GM23248 (cell line): ENCODE data around the gene GHR. TPM values are rescaled to one million over a fixed set of nuclear protein-coding genes. Genes with fewer than 3 reads are reported as not detected.

Experiments used
- DNase-seq: peaks from one replicate; pipeline ENCODE4 v3.0.0-alpha.2; 2015
- H2AFZ ChIP-seq: fragments of 200-600 bp; sonication (generic); 2 replicates; pipeline ENCODE4 v1.6.1; 2016; ENCODE audit warnings: antibody characterized with exemption
- H3F3A ChIP-seq: fragments of 200-600 bp; sonication (generic); 2 replicates; pipeline ENCODE4 v1.6.1; 2016; ENCODE audit warnings: mild to moderate bottlenecking, antibody characterized with exemption, mixed run types; ENCODE audit not compliant: insufficient read depth
- H3K27ac ChIP-seq: fragments of 200-600 bp; sonication (generic); 2 replicates; pipeline ENCODE4 v1.5.1; 2016; ENCODE audit warnings: mild to moderate bottlenecking
- H3K27me3 ChIP-seq: fragments of 200-600 bp; sonication (generic); replicated peaks from 2 replicates; pipeline ENCODE4 v1.6.1; 2016; ENCODE audit warnings: mild to moderate bottlenecking; ENCODE audit not compliant: insufficient read depth
- H3K36me3 ChIP-seq: fragments of 200-600 bp; sonication (generic); 2 replicates; pipeline ENCODE4 v1.6.1; 2016; ENCODE audit warnings: low read depth, mild to moderate bottlenecking
- H3K4me1 ChIP-seq: fragments of 200-600 bp; sonication (generic); 2 replicates; pipeline ENCODE4 v1.6.1; 2016; ENCODE audit warnings: mild to moderate bottlenecking; ENCODE audit not compliant: insufficient read depth
- H3K4me2 ChIP-seq: fragments of 200-600 bp; sonication (generic); one replicate; pipeline ENCODE4 v1.6.1; 2016; ENCODE audit warnings: mild to moderate bottlenecking; ENCODE audit not compliant: unreplicated experiment
- H3K4me3 ChIP-seq: fragments of 200-600 bp; sonication (generic); 2 replicates; pipeline ENCODE4 v1.5.1; 2016; ENCODE audit warnings: mild to moderate bottlenecking
- H3K79me2 ChIP-seq: fragments of 200-600 bp; sonication (generic); 2 replicates; pipeline ENCODE4 v1.6.1; 2016; ENCODE audit warnings: mild to moderate bottlenecking; ENCODE audit not compliant: insufficient read depth
- H3K9ac ChIP-seq: fragments of 200-600 bp; sonication (generic); 2 replicates; pipeline ENCODE4 v1.6.1; 2016; ENCODE audit warnings: mild to moderate bottlenecking
- H3K9me2 ChIP-seq: fragments of 200-600 bp; sonication (generic); 2 replicates; pipeline ENCODE4 v1.6.1; 2016; ENCODE audit warnings: mixed run types, mild to moderate bottlenecking, moderate library complexity; ENCODE audit not compliant: insufficient read depth
- H3K9me3 ChIP-seq: fragments of 200-600 bp; sonication (generic); one replicate; pipeline ENCODE4 v1.6.1; 2017; ENCODE audit warnings: low read depth
- H4K20me1 ChIP-seq: fragments of 200-600 bp; sonication (generic); 2 replicates; pipeline ENCODE4 v1.6.0; 2016; ENCODE audit not compliant: insufficient read depth
- EZH2 ChIP-seq: fragments of 200-600 bp; sonication (generic); IDR thresholded peaks from 2 replicates; pipeline ENCODE4 v1.6.1; 2018; ENCODE audit warnings: antibody characterized with exemption, mild to moderate bottlenecking; ENCODE audit not compliant: insufficient read depth, poor library complexity, severe bottlenecking
- EZH2phosphoT487 ChIP-seq: fragments of 200-600 bp; sonication (generic); IDR thresholded peaks from 2 replicates; pipeline ENCODE4 v1.6.1; 2018; ENCODE audit warnings: antibody characterized with exemption, moderate library complexity, mild to moderate bottlenecking, low read depth; ENCODE audit not compliant: insufficient read depth
- WGBS, 2 experiments: methylation state at CpG; one replicate each; pipeline ENCODE4 v1.1.6; 2015 to 2017; ENCODE audit warnings: low lambda C conversion rate in 2 of 2, low coverage in 1 of 2; ENCODE audit errors: missing lambda C conversion rate in 2 of 2; 5-methylcytosine and 5-hydroxymethylcytosine counted together
- in situ Hi-C: fragments of 300-500 bp; cut with MboI; formaldehyde crosslinking; loops from 2 replicates; pipeline ENCODE4 v1.15.0; 2020
- polyA plus RNA-seq: library from polyadenylated mRNA; unstranded; fragments of >200 nt; fragmentation: Nextera tagmentation; extraction: Ambion mirVana; gene quantifications from 2 replicates; pipeline ENCODE4 v1.2.1, GENCODE V29; 2016
- total RNA-seq: library from RNA; depleted of rRNA; stranded (reverse); fragments of >200 nt; shearing (Covaris generic); gene quantifications from 2 replicates; pipeline ENCODE4 v1.2.3, GENCODE V29; 2014

The GHR gene
- total and polyA plus RNA-seq, 2 experiments from 2014 or later, result 0.64 to 1.5 TPM

- Histone ChIP-seq H3K79me2 (no peaks in the 10 kb centered on the region), H3F3A (no peaks in the 10 kb centered on the region), H3K36me3 (no peaks in the 10 kb centered on the region), H3K9me2 (no peaks in the 10 kb centered on the region), H3K4me2 (no peak overlapping the region), H2AFZ (no peak overlapping the region), H3K4me3 (no peak overlapping the region), H3K9me3 (no peaks in the 10 kb centered on the region), H4K20me1 (no peaks in the 10 kb centered on the region), H3K9ac (no peak overlapping the region), H3K27me3 (peaks cover 24% of the 10 kb centered on the region), H3K4me1 (no peaks in the 10 kb centered on the region), H3K27ac (no peak overlapping the region)
- no peak for TF ChIP-seq EZH2phosphoT487
- no peak for TF ChIP-seq EZH2
- WGBS, 2 experiments, result 87 to 90% methylated on average over 5 to 7 of the region's 7 CpGs
- in situ Hi-C loops, result loop anchor here (25.0 kb wide), 1 partner anchor 305 kb away; no protein-coding TSS in a partner anchor
- no peak for DNase-seq
These were observed 158.6 kb downstream of the GHR start for GRCh38 chr5:42581845-42582244.

- H3K27ac ChIP-seq, result no peak overlapping the region
- H3K9ac ChIP-seq, result no peak overlapping the region
- no peaks in the 10 kb centered on the region for H3K36me3 ChIP-seq
- WGBS, 2 experiments, result 76 to 84% methylated on average over 13 of the region's 13 CpGs
- no peak overlapping the region for H2AFZ ChIP-seq
- H3K9me3 ChIP-seq, result no peaks in the 10 kb centered on the region
- in situ Hi-C loops, result loop anchor here (25.0 kb wide), 1 partner anchor 305 kb away; no protein-coding TSS in a partner anchor
- H3F3A ChIP-seq, result no peaks in the 10 kb centered on the region
- no peaks in the 10 kb centered on the region for H3K9me2 ChIP-seq
- DNase-seq, result no peak
- H3K4me2 ChIP-seq, result no peak overlapping the region
- H3K4me1 ChIP-seq, result no peaks in the 10 kb centered on the region
- TF ChIP-seq EZH2phosphoT487 (no peak), EZH2 (no peak)
- peaks cover 24% of the 10 kb centered on the region for H3K27me3 ChIP-seq
- H4K20me1 ChIP-seq, result no peaks in the 10 kb centered on the region
- no peaks in the 10 kb centered on the region for H3K79me2 ChIP-seq
- H3K4me3 ChIP-seq, result no peak overlapping the region
These were observed 159.5 kb downstream of the GHR start for GRCh38 chr5:42582723-42583122.

- TF ChIP-seq EZH2 (no peak), EZH2phosphoT487 (no peak)
- Histone ChIP-seq H3K9me2 (no peaks in the 10 kb centered on the region), H3K4me3 (no peak overlapping the region), H3K36me3 (no peaks in the 10 kb centered on the region), H3K79me2 (no peaks in the 10 kb centered on the region), H3F3A (no peaks in the 10 kb centered on the region), H3K4me2 (no peak overlapping the region), H4K20me1 (no peaks in the 10 kb centered on the region), H3K27ac (no peak overlapping the region), H2AFZ (no peak overlapping the region), H3K9ac (no peak overlapping the region), H3K9me3 (no peaks in the 10 kb centered on the region), H3K27me3 (peaks cover 24% of the 10 kb centered on the region), H3K4me1 (no peaks in the 10 kb centered on the region)
- 16 to 21% methylated on average over 4 of the region's 4 CpGs for WGBS, 2 experiments
- peak; percentile 63 for DNase-seq
- in situ Hi-C loops, result loop anchor here (25.0 kb wide), 1 partner anchor 304 kb away; no protein-coding TSS in a partner anchor
These were observed 160.1 kb downstream of the GHR start for GRCh38 chr5:42583322-42583721.

- no peaks in the 10 kb centered on the region for H3K36me3 ChIP-seq
- H3K9me3 ChIP-seq, result no peaks in the 10 kb centered on the region
- no peaks in the 10 kb centered on the region for H4K20me1 ChIP-seq
- TF ChIP-seq EZH2phosphoT487 (no peak), EZH2 (no peak)
- no peak overlapping the region for H3K4me2 ChIP-seq
- in situ Hi-C loops, result loop anchor here (25.0 kb wide), 1 partner anchor 301 kb away; no protein-coding TSS in a partner anchor
- WGBS, 2 experiments, result 30 to 36% methylated on average over 4 of the region's 4 CpGs
- H3K27me3 ChIP-seq, result peaks cover 20% of the 10 kb centered on the region
- no peak for DNase-seq
- H3F3A ChIP-seq, result no peaks in the 10 kb centered on the region
- H3K4me3 ChIP-seq, result no peak overlapping the region
- no peaks in the 10 kb centered on the region for H3K4me1 ChIP-seq
- no peak overlapping the region for H3K9ac ChIP-seq
- no peaks in the 10 kb centered on the region for H3K9me2 ChIP-seq
- no peak overlapping the region for H2AFZ ChIP-seq
- H3K27ac ChIP-seq, result no peak overlapping the region
- H3K79me2 ChIP-seq, result no peaks in the 10 kb centered on the region
These were observed 163.4 kb downstream of the GHR start for GRCh38 chr5:42586625-42587024.
